OCI-LY7 (cell line): ENCODE results near the gene NRP1. TPM values are rescaled to one million over a fixed set of nuclear protein-coding genes. Genes with fewer than 3 reads are reported as not detected.

ENCODE experiments used
- BruUV-seq: library from RNA; stranded (reverse); fragments of 400-500 nt; replicated peaks from 2 replicates; lab custom pipeline; 2021; lab: Mats Ljungman, UMichigan
- CTCF ChIA-PET: fragments of 300-600 bp; sonication (Branson Sonifier 250); formaldehyde crosslinking; loops from one replicate; lab custom pipeline; 2022; ENCODE audit warnings: antibody characterized with exemption; ENCODE audit not compliant: unreplicated experiment; lab: Charles Lee
- POLR2A ChIA-PET: fragments of 300-600 bp; sonication (Branson Sonifier 250); formaldehyde crosslinking; loops from one replicate; lab custom pipeline; 2022; ENCODE audit warnings: antibody characterized with exemption; lab: Charles Lee
- DNase-seq: peaks from one replicate; pipeline ENCODE4 v3.0.0-alpha.2; 2015; ENCODE audit warnings: low spot score
- H2AFZ ChIP-seq: fragments of 200-600 bp; sonication (generic), shearing (Covaris generic); 2 replicates; pipeline ENCODE4 v1.6.1; 2014; ENCODE audit warnings: mild to moderate bottlenecking, antibody characterized with exemption, low read length, moderate library complexity
- H3K27ac ChIP-seq: fragments of 200-600 bp; sonication (generic); 2 replicates; pipeline ENCODE4 v1.5.1; 2014; ENCODE audit warnings: mixed run types, low read depth, mild to moderate bottlenecking, moderate library complexity, low read length, inconsistent platforms; ENCODE audit not compliant: poor library complexity, severe bottlenecking
- H3K36me3 ChIP-seq: fragments of 200-600 bp; sonication (generic); 2 replicates; pipeline ENCODE4 v1.6.1; 2014; ENCODE audit warnings: mild to moderate bottlenecking, antibody characterized with exemption, low read length, moderate library complexity, mixed read lengths; ENCODE audit not compliant: insufficient read depth
- H3K4me1 ChIP-seq: fragments of 200-600 bp; sonication (generic); 2 replicates; pipeline ENCODE4 v1.5.1; 2014; ENCODE audit warnings: mild to moderate bottlenecking, low read length; ENCODE audit not compliant: insufficient read depth, poor library complexity, severe bottlenecking
- H3K4me2 ChIP-seq: fragments of 200-600 bp; sonication (generic); 2 replicates; pipeline ENCODE4 v1.6.1; 2014; ENCODE audit warnings: mild to moderate bottlenecking, low read length
- H3K4me3 ChIP-seq: fragments of 200-600 bp; sonication (generic); 2 replicates; pipeline ENCODE4 v1.5.1; 2014; ENCODE audit warnings: mild to moderate bottlenecking, low read depth, low read length; ENCODE audit not compliant: poor library complexity, severe bottlenecking
- H3K79me2 ChIP-seq: fragments of 200-600 bp; sonication (generic); 2 replicates; pipeline ENCODE4 v1.6.1; 2016; ENCODE audit warnings: low read depth, mild to moderate bottlenecking, low read length, moderate library complexity, mixed read lengths; ENCODE audit not compliant: insufficient read depth
- H3K9me2 ChIP-seq: fragments of 200-600 bp; sonication (generic); 2 replicates; pipeline ENCODE4 v1.6.1; 2016; ENCODE audit warnings: mild to moderate bottlenecking, low read length, mixed read lengths; ENCODE audit not compliant: insufficient read depth
- H3K9me3 ChIP-seq: fragments of 200-600 bp; sonication (generic); 2 replicates; pipeline ENCODE4 v1.6.1; 2014; ENCODE audit warnings: mild to moderate bottlenecking, mixed run types, low read length, mixed read lengths
- H4K20me1 ChIP-seq: fragments of 200-600 bp; sonication (generic); 2 replicates; pipeline ENCODE4 v1.6.1; 2014; ENCODE audit warnings: mild to moderate bottlenecking, antibody characterized with exemption, low read length, moderate library complexity, mixed read lengths; ENCODE audit not compliant: insufficient read depth
- EZH2phosphoT487 ChIP-seq: fragments of 200-600 bp; sonication (generic); IDR thresholded peaks from 2 replicates; pipeline ENCODE4 v1.6.1; 2018; ENCODE audit warnings: low read depth, borderline replicate concordance, mild to moderate bottlenecking, mixed run types, antibody characterized with exemption, low read length, moderate library complexity, mixed read lengths
- intact Hi-C: fragments of 100-400 bp; cut with micrococcal nuclease; formaldehyde crosslinking; loops from one replicate; pipeline ENCODE4 v1.10.0; 2022; ENCODE audit not compliant: unreplicated experiment
- total RNA-seq, 2 experiments: library from RNA; depleted of rRNA in 1 of 2; stranded (reverse); fragments of >200 nt in 1 of 2; shearing (Covaris generic) in 1 of 2; gene quantifications; 2 replicates each; pipeline ENCODE4 v1.2.3, GENCODE V29; 2014 to 2022
- TF ChIP-seq, protein P1 (sequence below): fragments of 200-600 bp; sonication (generic); conservative IDR thresholded peaks from 2 replicates; pipeline ENCODE4 v1.5.1; 2014; ENCODE audit warnings: mild to moderate bottlenecking, antibody characterized with exemption, low read length, moderate library complexity, mixed read lengths

The NRP1 gene
- total RNA-seq, 2 experiments from 2014 or later: not detected

DNA sequence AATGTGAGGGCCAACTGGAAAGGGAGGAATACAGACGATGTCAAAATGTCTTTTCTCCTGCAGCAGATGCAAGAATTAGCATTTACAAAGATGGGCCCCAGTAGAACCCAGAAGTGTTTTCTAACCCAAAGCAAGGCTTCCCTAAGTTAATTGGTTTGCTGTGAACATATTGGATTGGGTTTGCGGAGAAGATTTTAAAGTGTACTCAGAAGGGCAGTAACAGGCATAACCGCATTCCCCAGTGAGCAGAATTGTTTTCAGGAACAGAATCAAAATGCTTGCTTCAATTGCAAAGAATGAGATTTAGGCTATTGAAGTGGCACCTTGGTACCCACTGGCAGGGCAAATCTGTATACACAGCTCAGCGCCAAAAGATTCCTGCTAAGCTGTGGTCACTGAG is 78.0 kb downstream of the NRP1 start:
- Histone ChIP-seq H3K4me1 (no peaks in the 10 kb centered on the region), H4K20me1 (no peaks in the 10 kb centered on the region), H3K79me2 (no peaks in the 10 kb centered on the region), H2AFZ (no peak overlapping the region), H3K9me3 (no peaks in the 10 kb centered on the region), H3K27ac (no peak overlapping the region), H3K9me2 (no peaks in the 10 kb centered on the region), H3K4me3 (no peak overlapping the region), H3K4me2 (no peak overlapping the region), H3K36me3 (no peaks in the 10 kb centered on the region)
- no peak for DNase-seq
- ChIA-PET CTCF (no interaction called here), POLR2A (no interaction called here)
- no TSS peak for BruUV-seq
- TF ChIP-seq, protein P1, sequence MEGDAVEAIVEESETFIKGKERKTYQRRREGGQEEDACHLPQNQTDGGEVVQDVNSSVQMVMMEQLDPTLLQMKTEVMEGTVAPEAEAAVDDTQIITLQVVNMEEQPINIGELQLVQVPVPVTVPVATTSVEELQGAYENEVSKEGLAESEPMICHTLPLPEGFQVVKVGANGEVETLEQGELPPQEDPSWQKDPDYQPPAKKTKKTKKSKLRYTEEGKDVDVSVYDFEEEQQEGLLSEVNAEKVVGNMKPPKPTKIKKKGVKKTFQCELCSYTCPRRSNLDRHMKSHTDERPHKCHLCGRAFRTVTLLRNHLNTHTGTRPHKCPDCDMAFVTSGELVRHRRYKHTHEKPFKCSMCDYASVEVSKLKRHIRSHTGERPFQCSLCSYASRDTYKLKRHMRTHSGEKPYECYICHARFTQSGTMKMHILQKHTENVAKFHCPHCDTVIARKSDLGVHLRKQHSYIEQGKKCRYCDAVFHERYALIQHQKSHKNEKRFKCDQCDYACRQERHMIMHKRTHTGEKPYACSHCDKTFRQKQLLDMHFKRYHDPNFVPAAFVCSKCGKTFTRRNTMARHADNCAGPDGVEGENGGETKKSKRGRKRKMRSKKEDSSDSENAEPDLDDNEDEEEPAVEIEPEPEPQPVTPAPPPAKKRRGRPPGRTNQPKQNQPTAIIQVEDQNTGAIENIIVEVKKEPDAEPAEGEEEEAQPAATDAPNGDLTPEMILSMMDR: no peak
- no peak for TF ChIP-seq EZH2phosphoT487
- intact Hi-C loops: no loop called here

DNA sequence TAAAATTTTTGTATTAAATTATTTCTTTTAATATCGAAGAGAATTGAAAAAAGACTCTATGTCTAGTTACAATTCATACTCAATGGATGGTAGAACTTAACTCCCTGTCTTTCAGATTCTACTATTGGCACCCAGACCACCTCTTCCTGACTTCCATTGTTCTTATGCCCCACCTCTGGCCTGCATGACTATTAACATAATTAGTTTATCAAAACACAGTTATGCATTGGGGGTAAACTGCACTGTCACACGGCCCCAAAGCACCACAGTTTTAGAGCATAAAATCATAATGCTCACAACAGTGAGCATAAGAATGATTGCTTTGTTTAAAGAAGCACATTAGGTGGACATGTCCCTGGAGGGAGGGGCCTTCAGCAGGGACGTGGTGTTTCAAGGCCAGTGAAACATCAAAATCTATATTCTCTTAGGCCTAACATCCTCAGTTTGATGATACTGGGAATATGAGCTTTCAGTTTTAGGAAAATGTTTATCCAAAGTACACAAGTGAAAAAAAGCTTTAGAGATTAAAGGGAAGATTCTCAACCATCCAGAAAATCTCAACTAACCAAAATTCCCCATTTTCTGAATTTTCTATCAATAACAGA is 79.8 kb downstream of the NRP1 start:
- intact Hi-C loops: no loop called here
- Histone ChIP-seq H3K79me2 (no peaks in the 10 kb centered on the region), H3K27ac (no peak overlapping the region), H2AFZ (no peak overlapping the region), H3K4me2 (no peak overlapping the region), H3K9me3 (no peaks in the 10 kb centered on the region), H3K4me3 (no peak overlapping the region), H3K9me2 (no peaks in the 10 kb centered on the region), H3K4me1 (no peaks in the 10 kb centered on the region), H3K36me3 (no peaks in the 10 kb centered on the region), H4K20me1 (no peaks in the 10 kb centered on the region)
- DNase-seq: no peak
- POLR2A ChIA-PET: no interaction called here
- no peak for TF ChIP-seq EZH2phosphoT487
- TF ChIP-seq, protein P1: no peak
- CTCF ChIA-PET: no interaction called here
- BruUV-seq: no TSS peak

DNA sequence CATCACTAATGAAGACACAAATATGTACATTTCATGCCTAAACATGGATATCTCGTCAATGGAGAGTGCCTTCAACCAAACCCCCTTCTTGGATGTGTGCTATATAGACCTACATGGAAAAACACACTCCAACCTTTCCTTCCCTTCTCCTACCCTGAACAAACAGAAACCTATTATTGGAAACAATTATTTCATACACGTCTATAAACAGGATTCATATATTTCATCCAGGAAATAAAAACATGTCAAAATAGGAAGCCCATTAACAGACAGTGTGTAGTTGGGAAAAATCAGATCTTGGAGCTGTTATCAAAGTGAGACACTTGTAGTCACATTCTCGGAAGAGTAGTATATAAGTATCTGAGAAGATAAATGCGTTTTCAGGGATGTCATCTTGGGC is 81.1 kb downstream of the NRP1 start:
- Histone ChIP-seq H3K79me2 (no peaks in the 10 kb centered on the region), H3K4me3 (no peak overlapping the region), H2AFZ (no peak overlapping the region), H4K20me1 (no peaks in the 10 kb centered on the region), H3K4me1 (no peaks in the 10 kb centered on the region), H3K9me3 (no peaks in the 10 kb centered on the region), H3K27ac (no peak overlapping the region), H3K9me2 (no peaks in the 10 kb centered on the region), H3K4me2 (no peak overlapping the region), H3K36me3 (no peaks in the 10 kb centered on the region)
- BruUV-seq: no TSS peak
- ChIA-PET POLR2A (no interaction called here), CTCF (no interaction called here)
- no peak for DNase-seq
- intact Hi-C loops: no loop called here
- TF ChIP-seq, protein P1: no peak
- no peak for TF ChIP-seq EZH2phosphoT487
